HFFc6 (cell line): ENCODE results near the gene OSBPL5. TPM values are rescaled to one million over a fixed set of nuclear protein-coding genes. Genes with fewer than 3 reads are reported as not detected.

Experiments used
- DNase-seq: peaks from one replicate; pipeline ENCODE4 v3.0.0-alpha.2; 2018
- H3K27ac Mint-ChIP-seq: 2 replicates; pipeline ENCODE4 v1.8.0; 2020; ENCODE audit warnings: mild to moderate bottlenecking, mixed read lengths
- H3K27me3 Mint-ChIP-seq: 2 replicates; pipeline ENCODE4 v1.8.0; 2021; ENCODE audit warnings: mild to moderate bottlenecking, moderate library complexity, mixed read lengths; ENCODE audit not compliant: insufficient read depth
- H3K36me3 Mint-ChIP-seq: 2 replicates; pipeline ENCODE4 v1.8.0; 2021; ENCODE audit warnings: low read depth, mixed read lengths
- H3K4me1 Mint-ChIP-seq: 2 replicates; pipeline ENCODE4 v1.8.0; 2020; ENCODE audit warnings: low read depth, mixed read lengths
- H3K4me3 Mint-ChIP-seq: 2 replicates; pipeline ENCODE4 v1.8.0; 2020; ENCODE audit warnings: mild to moderate bottlenecking, moderate library complexity, mixed read lengths
- H3K9me3 Mint-ChIP-seq: 2 replicates; pipeline ENCODE4 v1.8.0; 2020; ENCODE audit warnings: mild to moderate bottlenecking, mixed read lengths
- CTCF ChIP-seq: fragments of 200-600 bp; sonication (generic); IDR thresholded peaks from 2 replicates; pipeline ENCODE4 v1.5.0; 2021; ENCODE audit warnings: antibody characterized with exemption, mild to moderate bottlenecking
- total RNA-seq, 6 experiments: library from RNA; stranded (reverse); fragmentation: NEBNext Ultra II Directional; extraction: Animal tissue kit (Norgen Biotek cat#: 25700); gene quantifications; 2 replicates in 1 of 6; 3 replicates in 5 of 6; pipeline ENCODE4 v1.2.3, GENCODE V29; 2021

OSBPL5 gene
- total RNA-seq, 6 experiments from 2014 or later: 32.6 to 42.6 (median 36.7) TPM

GRCh38 chr11:3156282-3156660 lies 8.8 kb downstream of the OSBPL5 start:
- H3K27ac Mint-ChIP-seq: peak overlapping the region; percentile 87
- H3K4me1 Mint-ChIP-seq: peaks cover 81% of the 10 kb centered on the region
- peak overlapping the region; percentile 78 for H3K4me3 Mint-ChIP-seq

GRCh38 chr11:3155691-3156258 lies 9.3 kb downstream of the OSBPL5 start:
- H3K9me3 Mint-ChIP-seq: no peaks in the 10 kb centered on the region
- peak overlapping the region; percentile 87 for H3K27ac Mint-ChIP-seq
- peak; percentile 26 for DNase-seq
- peaks cover 76% of the 10 kb centered on the region for H3K4me1 Mint-ChIP-seq
- H3K27me3 Mint-ChIP-seq: no peaks in the 10 kb centered on the region
- H3K4me3 Mint-ChIP-seq: peak overlapping the region; percentile 78
- no peak for TF ChIP-seq CTCF
- no peaks in the 10 kb centered on the region for H3K36me3 Mint-ChIP-seq

More at GRCh38 chr11:3156282-3156660, 8.8 kb downstream of the OSBPL5 start:
- TF ChIP-seq CTCF: no peak
- H3K36me3 Mint-ChIP-seq: no peaks in the 10 kb centered on the region
- DNase-seq: no peak
- peaks cover 1% of the 10 kb centered on the region; the same call in 1 of the 2 replicates for H3K27me3 Mint-ChIP-seq
- H3K9me3 Mint-ChIP-seq: no peaks in the 10 kb centered on the region

- Mint-ChIP-seq H3K4me3 (0 out of 2 replicates have a peak overlapping the region, but pooled peaks have one; percentile 78), H3K27ac (peak overlapping the region; percentile 87), H3K27me3 (no peaks in the 10 kb centered on the region; the same call in 1 of the 2 replicates), H3K4me1 (peaks cover 74% of the 10 kb centered on the region), H3K9me3 (no peaks in the 10 kb centered on the region), H3K36me3 (no peaks in the 10 kb centered on the region)
- DNase-seq: no peak
- TF ChIP-seq CTCF: no peak
Measured at GRCh38 chr11:3155216-3155615, 9.9 kb downstream of the OSBPL5 start.

GRCh38 chr11:3154001-3154599 lies 11.0 kb downstream of the OSBPL5 start:
- DNase-seq: no peak
- H3K4me3 Mint-ChIP-seq: no peak overlapping the region
- peak overlapping the region; percentile 93 for H3K27ac Mint-ChIP-seq
- no peaks in the 10 kb centered on the region; the same call in 1 of the 2 replicates for H3K27me3 Mint-ChIP-seq
- H3K9me3 Mint-ChIP-seq: no peaks in the 10 kb centered on the region
- H3K4me1 Mint-ChIP-seq: peaks cover 74% of the 10 kb centered on the region
- H3K36me3 Mint-ChIP-seq: no peaks in the 10 kb centered on the region
- TF ChIP-seq CTCF: no peak

- peak; percentile 72 for DNase-seq
- H3K27me3 Mint-ChIP-seq: peaks cover 2% of the 10 kb centered on the region; the same call in 1 of the 2 replicates
- no peaks in the 10 kb centered on the region for H3K36me3 Mint-ChIP-seq
- peak overlapping the region; percentile 66 for H3K4me3 Mint-ChIP-seq
- no peaks in the 10 kb centered on the region for H3K9me3 Mint-ChIP-seq
- H3K27ac Mint-ChIP-seq: peak overlapping the region; percentile 93
- H3K4me1 Mint-ChIP-seq: peaks cover 67% of the 10 kb centered on the region
- TF ChIP-seq CTCF: no peak
Measured at GRCh38 chr11:3153291-3153861, 11.7 kb downstream of the OSBPL5 start.
